Articular chondrocyte of knee joint (primary cell): ENCODE results near the gene TNFSF4. TPM values are rescaled to one million over a fixed set of nuclear protein-coding genes. Genes with fewer than 3 reads are reported as not detected.

Source experiments
- total RNA-seq: library from RNA; depleted of rRNA; stranded (reverse); fragments of >200 nt; gene quantifications from 2 replicates; pipeline ENCODE4 v1.2.3, GENCODE V29; 2012

TNFSF4 gene, protein sequence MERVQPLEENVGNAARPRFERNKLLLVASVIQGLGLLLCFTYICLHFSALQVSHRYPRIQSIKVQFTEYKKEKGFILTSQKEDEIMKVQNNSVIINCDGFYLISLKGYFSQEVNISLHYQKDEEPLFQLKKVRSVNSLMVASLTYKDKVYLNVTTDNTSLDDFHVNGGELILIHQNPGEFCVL
- 0.39 and 0.65 TPM in 2 replicates for total RNA-seq

DNA sequence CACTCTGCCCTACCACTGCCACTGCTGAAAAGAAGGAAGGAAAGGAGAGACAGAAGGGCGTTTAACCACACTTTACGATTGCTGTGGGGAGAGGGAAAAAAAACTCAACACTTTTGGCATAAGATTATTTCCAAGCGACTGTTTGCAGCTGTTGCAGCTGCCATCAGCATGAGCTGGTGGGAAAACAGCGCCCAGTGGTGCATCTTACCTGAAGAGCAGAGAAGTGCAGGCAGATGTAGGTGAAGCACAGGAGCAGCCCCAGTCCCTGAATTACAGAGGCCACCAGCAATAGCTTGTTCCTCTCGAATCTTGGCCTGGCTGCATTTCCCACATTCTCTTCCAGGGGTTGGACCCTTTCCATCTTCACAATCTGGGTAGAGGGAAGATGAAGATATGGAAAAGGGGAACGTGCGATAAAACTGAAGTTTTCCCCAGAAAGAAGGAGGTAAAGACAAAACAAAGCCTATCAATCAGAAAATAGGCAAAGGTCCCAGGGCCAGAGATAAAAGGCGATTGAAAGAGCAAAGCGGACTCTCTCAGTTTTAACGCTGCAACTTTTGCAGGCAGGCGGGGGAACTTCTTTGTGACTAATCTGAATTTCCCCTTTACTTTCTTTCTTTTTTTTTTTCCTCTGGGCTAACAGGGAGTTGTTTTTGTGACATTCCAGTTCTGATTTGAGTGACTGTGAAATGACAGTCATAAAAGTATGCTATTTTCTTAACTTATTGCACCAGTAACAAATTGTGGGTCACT lies at the start of gene TNFSF4:
TNFSF4 (minus strand) TSS at position 516 of the 753 bp plus-strand sequence; CDS start at position 361, 155 bp downstream.

Other genes starting within 250 kb of the TNFSF4 start
- gene TNFSF18, start 156.4 kb downstream of the TNFSF4 start, total RNA-seq: not detected in 2 replicates